ENCODE results near the gene GUCA2A. TPM values are rescaled to one million over a fixed set of nuclear protein-coding genes. Genes with fewer than 3 reads are reported as not detected.

The GUCA2A gene
- total and polyA plus RNA-seq, 4 donors: 1.0 to 29.8 TPM; not detected in 2

DNA sequence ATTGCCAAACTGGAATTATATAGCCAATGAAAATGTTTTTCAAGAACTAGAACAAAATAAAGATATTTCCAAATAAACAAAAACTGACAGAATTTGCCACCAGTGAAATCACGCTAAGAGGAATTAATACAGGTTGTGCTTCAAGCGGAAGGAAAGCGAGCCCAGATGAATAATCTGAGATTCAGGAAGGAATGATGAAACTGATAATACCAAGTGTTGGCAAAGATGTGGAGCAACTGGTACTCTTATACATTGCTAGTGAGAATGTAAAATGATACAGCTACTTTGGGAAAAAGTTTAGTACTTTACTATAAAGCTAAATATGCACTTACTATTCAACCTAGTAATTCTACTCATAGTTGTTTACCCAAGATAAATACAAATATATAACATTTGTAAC lies 42.1 kb downstream of the GUCA2A start:
- WGBS, 2 donors: 94 to 97% methylated on average over 3 of the region's 3 CpGs
- H3K4me1 ChIP-seq (ENCODE audit: control insufficient read depth in 1 of 2, insufficient read depth in 2 of 2, low read length in 2 of 2): no peaks in the 10 kb centered on the region
- H3K4me3 ChIP-seq (ENCODE audit: low read length in 2 of 2): no peak overlapping the region
- H3K27ac ChIP-seq (ENCODE audit: low read depth in 1 of 2, low read length in 2 of 2): no peak overlapping the region
- ATAC-seq (ENCODE audit: low FRiP score): no peak
- H3K27me3 ChIP-seq (ENCODE audit: control insufficient read depth in 1 of 2, insufficient read depth in 2 of 2, low read length in 1 of 2): no peaks in the 10 kb centered on the region
- intact Hi-C loops (cut with DNase I): no loop called here
- DNase-seq: no peak
- H3K36me3 ChIP-seq (ENCODE audit: control insufficient read depth in 1 of 2, insufficient read depth in 2 of 2, low read length in 1 of 2): no peaks in the 10 kb centered on the region
- no peaks in the 10 kb centered on the region for H3K9me3 ChIP-seq (ENCODE audit: control insufficient read depth, low read length)

DNA sequence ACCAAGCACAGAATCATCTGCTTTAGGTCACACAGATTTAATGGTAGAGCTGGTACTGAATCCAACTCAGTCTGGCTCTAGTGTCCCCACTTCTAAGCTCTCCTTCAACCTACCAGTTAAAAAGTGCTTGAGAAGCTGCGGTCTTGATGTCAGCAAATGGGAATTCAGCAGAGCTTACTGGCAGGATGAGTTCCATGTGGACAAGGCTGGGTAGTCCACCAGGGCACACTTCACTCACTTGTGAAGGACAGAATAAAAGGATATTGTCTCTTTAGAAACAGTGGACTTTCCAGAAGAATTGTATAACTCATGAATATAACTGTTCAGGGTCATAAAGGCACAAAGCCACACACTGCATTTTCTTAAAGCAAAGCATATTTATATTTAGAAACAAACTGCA lies 46.4 kb downstream of the GUCA2A start:
- intact Hi-C loops (cut with DNase I): no loop called here
- Histone ChIP-seq H3K4me3 (ENCODE audit: low read length in 2 of 2) (no peak overlapping the region), H3K4me1 (ENCODE audit: control insufficient read depth in 1 of 2, insufficient read depth in 2 of 2, low read length in 2 of 2) (no peaks in the 10 kb centered on the region), H3K9me3 (ENCODE audit: control insufficient read depth, low read length) (no peaks in the 10 kb centered on the region), H3K27ac (ENCODE audit: low read depth in 1 of 2, low read length in 2 of 2) (no peak overlapping the region), H3K36me3 (ENCODE audit: control insufficient read depth in 1 of 2, insufficient read depth in 2 of 2, low read length in 1 of 2) (no peaks in the 10 kb centered on the region), H3K27me3 (ENCODE audit: control insufficient read depth in 1 of 2, insufficient read depth in 2 of 2, low read length in 1 of 2) (no peaks in the 10 kb centered on the region)
- 80 to 83% methylated on average over 1 of the region's 1 CpG for WGBS, 2 donors
- no peak for ATAC-seq (ENCODE audit: low FRiP score)
- DNase-seq: no peak

DNA sequence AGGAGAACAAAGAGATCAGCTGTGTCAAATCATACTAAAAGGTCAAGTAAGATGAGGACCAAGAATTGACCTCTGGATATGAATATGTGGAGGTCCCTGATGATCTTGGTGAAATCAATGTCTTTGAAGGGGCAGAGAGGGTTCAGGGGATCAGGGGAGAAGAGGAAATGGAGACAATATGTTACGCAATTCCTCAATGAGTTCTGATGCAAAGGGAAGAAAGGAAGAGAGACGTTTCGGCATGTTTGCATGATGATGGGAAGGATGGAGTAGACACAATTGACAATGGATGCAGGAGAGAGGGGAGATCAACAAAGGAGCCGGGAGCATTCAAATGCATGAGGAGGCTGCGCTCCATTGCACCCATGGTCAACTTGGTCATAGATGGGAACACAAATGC lies 47.3 kb downstream of the GUCA2A start:
- DNase-seq: no peak
- Histone ChIP-seq H3K4me1 (ENCODE audit: control insufficient read depth in 1 of 2, insufficient read depth in 2 of 2, low read length in 2 of 2) (no peaks in the 10 kb centered on the region), H3K27ac (ENCODE audit: low read depth in 1 of 2, low read length in 2 of 2) (no peak overlapping the region), H3K4me3 (ENCODE audit: low read length in 2 of 2) (no peak overlapping the region), H3K9me3 (ENCODE audit: control insufficient read depth, low read length) (no peaks in the 10 kb centered on the region), H3K36me3 (ENCODE audit: control insufficient read depth in 1 of 2, insufficient read depth in 2 of 2, low read length in 1 of 2) (no peaks in the 10 kb centered on the region), H3K27me3 (ENCODE audit: control insufficient read depth in 1 of 2, insufficient read depth in 2 of 2, low read length in 1 of 2) (no peaks in the 10 kb centered on the region)
- WGBS, 2 donors: 89 to 91% methylated on average over 5 of the region's 5 CpGs
- ATAC-seq (ENCODE audit: low FRiP score): no peak
- intact Hi-C loops (cut with DNase I): no loop called here

DNA sequence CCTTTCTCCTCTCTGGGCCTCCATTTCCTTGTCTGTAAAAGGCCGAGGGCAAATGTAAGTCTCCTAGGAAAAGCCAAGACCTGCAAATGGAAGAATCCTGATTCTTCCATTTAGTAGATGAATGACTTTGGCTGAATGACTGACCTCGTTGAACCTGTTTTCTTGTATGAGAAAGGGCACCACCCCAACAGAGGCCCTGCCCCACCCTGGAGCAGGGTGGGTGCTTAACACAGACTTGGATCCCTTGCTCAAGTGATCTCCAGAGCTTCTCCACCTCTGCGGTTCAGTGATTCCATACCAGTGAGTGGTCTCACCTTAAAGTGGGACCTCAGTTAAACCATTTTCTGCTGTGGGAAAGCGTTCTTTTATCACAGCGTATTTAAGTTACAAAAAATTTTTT lies 50.3 kb downstream of the GUCA2A start:
- WGBS, 2 donors: 32 to 43% methylated on average over 5 of the region's 5 CpGs
- ATAC-seq (ENCODE audit: low FRiP score): no peak

More for the DNA sequence above, 50.3 kb downstream of the GUCA2A start:
- no peak for DNase-seq
- Histone ChIP-seq H3K36me3 (ENCODE audit: control insufficient read depth in 1 of 2, insufficient read depth in 2 of 2, low read length in 1 of 2) (no peaks in the 10 kb centered on the region), H3K27me3 (ENCODE audit: control insufficient read depth in 1 of 2, insufficient read depth in 2 of 2, low read length in 1 of 2) (no peaks in the 10 kb centered on the region), H3K27ac (ENCODE audit: low read depth in 1 of 2, low read length in 2 of 2) (no peak overlapping the region), H3K9me3 (ENCODE audit: control insufficient read depth, low read length) (no peaks in the 10 kb centered on the region), H3K4me3 (ENCODE audit: low read length in 2 of 2) (no peak overlapping the region), H3K4me1 (ENCODE audit: control insufficient read depth in 1 of 2, insufficient read depth in 2 of 2, low read length in 2 of 2) (no peaks in the 10 kb centered on the region)
- intact Hi-C loops (cut with DNase I): no loop called here

Other genes starting within 250 kb of the GUCA2A start
- gene HIVEP3, start 245.8 kb downstream of the GUCA2A start, total RNA-seq: 1 to 10 TPM; 5.2 to 6.3 TPM
- 1 to 10 TPM; 1.6 to 2.8 TPM for gene HIVEP3, start 245.8 kb downstream of the GUCA2A start, polyA plus RNA-seq
- gene GUCA2B, start 11.3 kb downstream of the GUCA2A start, total RNA-seq: not detected
- 10 to 100 TPM in 1 of 2 donors, 1 to 10 TPM in 1; 1.2 to 78.5 TPM for gene GUCA2B, start 11.3 kb downstream of the GUCA2A start, polyA plus RNA-seq
- gene FOXJ3, start 170.5 kb upstream of the GUCA2A start, total RNA-seq: 10 to 100 TPM; 44.4 to 64.2 TPM
- 10 to 100 TPM in 1 of 2 donors, 1 to 10 TPM in 1; 9.6 to 17.1 TPM for gene FOXJ3, start 170.5 kb upstream of the GUCA2A start, polyA plus RNA-seq
- 1 to 10 TPM in 1 of 2 donors, under 1 TPM in 1; 0.06 to 1.3 TPM for gene RIMKLA, start 216.0 kb upstream of the GUCA2A start, total RNA-seq
- gene RIMKLA, start 216.0 kb upstream of the GUCA2A start, polyA plus RNA-seq: under 1 TPM; 0.25 to 0.54 TPM

Measured in aorta (tissue), 5 donors.